ENCODE results near the gene SMIM38.

The SMIM38 gene

GRCh38 chr11:69155302-69156234 is at the start of gene SMIM38:
SMIM38 (plus strand) TSS chr11:69155935; CDS start chr11:69157847, 1,912 bp downstream.
- no peak for DNase-seq

- DNase-seq, result no peak
These were observed 49.5 kb upstream of the SMIM38 start for GRCh38 chr11:69106031-69106811.

GRCh38 chr11:69107413-69107812 is 48.3 kb upstream of the SMIM38 start:
- DNase-seq, result no peak

GRCh38 chr11:69108030-69108429 is 47.7 kb upstream of the SMIM38 start:
- DNase-seq, result no peak

- DNase-seq, result no peak
These were observed 47.2 kb upstream of the SMIM38 start for GRCh38 chr11:69108559-69108958.

GRCh38 chr11:69109101-69109500 is 46.6 kb upstream of the SMIM38 start:
- DNase-seq, result no peak

GRCh38 chr11:69110451-69110850 is 45.3 kb upstream of the SMIM38 start:
- no peak for DNase-seq

- DNase-seq, result no peak
These were observed 43.9 kb upstream of the SMIM38 start for GRCh38 chr11:69111624-69112542.

- no peak for DNase-seq
These were observed 42.5 kb upstream of the SMIM38 start for GRCh38 chr11:69113226-69113625.

GRCh38 chr11:69113646-69114340 is 41.9 kb upstream of the SMIM38 start:
- no peak for DNase-seq

GRCh38 chr11:69114362-69114761 is 41.4 kb upstream of the SMIM38 start:
- no peak for DNase-seq

- DNase-seq, result no peak
These were observed 40.8 kb upstream of the SMIM38 start for GRCh38 chr11:69114811-69115523.

GRCh38 chr11:69115586-69116560 is 39.9 kb upstream of the SMIM38 start:
- no peak for DNase-seq

- DNase-seq, result no peak
These were observed 39.1 kb upstream of the SMIM38 start for GRCh38 chr11:69116671-69117070.

- no peak for DNase-seq
These were observed 36.5 kb upstream of the SMIM38 start for GRCh38 chr11:69119190-69119589.

GRCh38 chr11:69120096-69120875 is 35.4 kb upstream of the SMIM38 start:
- DNase-seq, result no peak

GRCh38 chr11:69121021-69121420 is 34.7 kb upstream of the SMIM38 start:
- no peak for DNase-seq

- no peak for DNase-seq
These were observed 34.0 kb upstream of the SMIM38 start for GRCh38 chr11:69121621-69122325.

- no peak for DNase-seq
These were observed 33.5 kb upstream of the SMIM38 start for GRCh38 chr11:69122326-69122629.
